ENCODE measurements around the gene ADGRG6. TPM values are rescaled to one million over a fixed set of nuclear protein-coding genes. Genes with fewer than 3 reads are reported as not detected.
"Not testable (repeated sequence)": the region's sequence is repeated elsewhere in the genome, so short reads cannot be mapped to it uniquely, and the experiment has no call there.

The ADGRG6 gene
- total RNA-seq, 2 donors from 2014 or later, result 17.0 to 17.9 TPM

DNA sequence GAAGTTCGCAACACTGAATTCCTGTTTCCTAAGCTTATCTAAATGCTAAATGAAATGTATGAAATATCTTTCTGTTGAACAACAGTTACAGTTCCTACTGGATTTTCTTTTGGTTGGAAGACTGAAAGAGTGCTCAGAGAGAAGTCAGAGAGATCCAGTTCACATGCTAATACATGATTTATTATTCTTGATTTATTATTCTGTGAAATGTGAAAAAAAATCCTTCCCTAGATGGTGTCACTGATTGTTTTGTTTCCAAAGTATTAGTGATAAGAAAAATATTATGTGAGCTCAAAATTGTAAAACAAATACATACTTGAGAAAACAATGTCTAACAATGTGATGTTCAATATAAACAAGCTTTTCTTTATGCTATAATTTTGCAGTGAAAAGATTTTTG, 42.1 kb downstream of the ADGRG6 start:
- Histone ChIP-seq H3K4me3 (no peak overlapping the region), H3K4me1 (no peaks in the 10 kb centered on the region), H3K27ac (no peak overlapping the region), H3K9me3 (no peaks in the 10 kb centered on the region), H3K9ac (ENCODE audit: low read depth in 2 of 2, low read length in 2 of 2) (no peak overlapping the region), H3K36me3 (no peaks in the 10 kb centered on the region), H3K27me3 (no peaks in the 10 kb centered on the region)
- intact Hi-C loops (cut with DNase I), result no loop called here
- TF ChIP-seq CTCF (IDR thresholded peaks at IDR 0.05), result no peak
- DNase-seq, result no peak

DNA sequence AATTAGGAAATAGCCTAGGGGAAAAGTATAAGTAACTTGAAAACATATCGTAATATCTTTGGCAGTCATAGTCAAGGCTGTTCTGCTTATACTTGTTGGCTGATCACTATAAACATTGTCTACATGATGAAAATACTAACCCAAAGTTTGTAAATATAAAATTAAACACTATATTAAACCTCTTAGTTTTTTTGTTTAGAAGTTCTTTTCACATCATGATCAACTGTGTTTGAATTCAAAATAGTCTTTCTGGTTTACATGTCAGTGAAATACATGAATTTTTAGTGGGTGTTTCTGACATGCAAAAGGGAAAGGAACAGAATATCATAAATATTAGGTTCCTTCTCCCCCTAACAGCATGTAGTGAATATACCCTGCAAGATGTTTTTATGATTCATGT, 43.5 kb downstream of the ADGRG6 start:
- Histone ChIP-seq H3K9ac (ENCODE audit: low read depth in 2 of 2, low read length in 2 of 2) (no peak overlapping the region), H3K27me3 (no peaks in the 10 kb centered on the region), H3K27ac (no peak overlapping the region)

GRCh38 chr6:142346166-142346565, 44.4 kb downstream of the ADGRG6 start:
- intact Hi-C loops (cut with DNase I); H3K9me3 ChIP-seq; H3K4me1 ChIP-seq; H3K27ac ChIP-seq; H3K36me3 ChIP-seq; DNase-seq; H3K4me3 ChIP-seq; H3K27me3 ChIP-seq; H3K9ac ChIP-seq (ENCODE audit: low read depth in 2 of 2, low read length in 2 of 2): not testable (repeated sequence)

More for the DNA sequence above, 43.5 kb downstream of the ADGRG6 start:
- TF ChIP-seq CTCF (IDR thresholded peaks at IDR 0.05), result no peak
- Histone ChIP-seq H3K4me1 (no peaks in the 10 kb centered on the region), H3K36me3 (no peaks in the 10 kb centered on the region), H3K4me3 (no peak overlapping the region), H3K9me3 (no peaks in the 10 kb centered on the region)
- intact Hi-C loops (cut with DNase I), result no loop called here
- no peak for DNase-seq

DNA sequence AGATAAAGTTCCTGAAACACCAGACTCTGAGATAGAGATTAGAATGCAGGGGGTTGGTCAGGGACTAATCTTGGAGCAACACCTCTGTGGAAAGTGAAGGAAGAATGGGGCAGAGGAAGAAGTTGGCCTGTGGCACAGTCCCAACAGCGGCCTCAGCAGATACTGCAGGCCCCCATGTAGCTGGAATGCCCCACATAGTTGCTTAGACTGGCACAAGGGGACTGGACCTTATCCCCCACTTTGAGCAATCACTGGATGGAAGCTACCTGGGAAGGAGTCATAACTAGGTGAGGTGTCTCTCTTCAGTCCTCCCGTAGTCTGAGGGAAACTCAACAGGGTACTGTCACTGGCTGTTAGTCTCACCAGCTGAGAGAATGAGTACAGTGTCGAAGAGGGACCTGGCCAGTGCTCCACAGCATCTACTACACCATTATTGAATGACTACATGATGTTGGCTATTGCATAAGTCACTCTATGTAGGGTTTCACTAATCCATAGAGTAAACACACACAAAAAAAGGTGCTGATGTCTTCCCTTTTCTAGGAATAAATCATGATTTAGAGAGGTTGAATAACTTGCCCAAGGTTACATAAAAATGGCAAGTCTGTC, 47.5 kb downstream of the ADGRG6 start:
- Histone ChIP-seq H3K4me3 (no peak overlapping the region), H3K36me3 (no peaks in the 10 kb centered on the region), H3K9me3 (no peaks in the 10 kb centered on the region), H3K4me1 (no peaks in the 10 kb centered on the region), H3K27ac (no peak overlapping the region), H3K27me3 (no peaks in the 10 kb centered on the region), H3K9ac (ENCODE audit: low read depth in 2 of 2, low read length in 2 of 2) (no peak overlapping the region)
- intact Hi-C loops (cut with DNase I), result no loop called here
- no peak for DNase-seq
- TF ChIP-seq CTCF (IDR thresholded peaks at IDR 0.05), result no peak

GRCh38 chr6:142350309-142350708, 48.5 kb downstream of the ADGRG6 start:
- Histone ChIP-seq H3K27ac (no peak overlapping the region), H3K27me3 (no peaks in the 10 kb centered on the region), H3K9me3 (no peaks in the 10 kb centered on the region), H3K4me1 (no peaks in the 10 kb centered on the region), H3K36me3 (no peaks in the 10 kb centered on the region), H3K4me3 (no peak overlapping the region), H3K9ac (ENCODE audit: low read depth in 2 of 2, low read length in 2 of 2) (no peak overlapping the region)
- no peak for TF ChIP-seq CTCF (IDR thresholded peaks at IDR 0.05)
- intact Hi-C loops (cut with DNase I), result no loop called here
- DNase-seq, result no peak

GRCh38 chr6:142353690-142354089, 51.9 kb downstream of the ADGRG6 start:
- TF ChIP-seq CTCF (IDR thresholded peaks at IDR 0.05), result no peak
- no peak for DNase-seq
- Histone ChIP-seq H3K27me3 (no peaks in the 10 kb centered on the region), H3K9ac (ENCODE audit: low read depth in 2 of 2, low read length in 2 of 2) (no peak overlapping the region), H3K27ac (no peak overlapping the region), H3K4me1 (no peaks in the 10 kb centered on the region), H3K4me3 (no peak overlapping the region), H3K9me3 (no peaks in the 10 kb centered on the region), H3K36me3 (no peaks in the 10 kb centered on the region)
- intact Hi-C loops (cut with DNase I), result no loop called here

Data from colonic mucosa (tissue), 4 donors.